IPS-NIHi7 (cell line): ENCODE data around the gene SLC7A10.

Experiments used
- DNase-seq: peaks from one replicate; pipeline ENCODE4 v3.0.0; 2012; ENCODE audit warnings: mixed read lengths; ENCODE audit errors: extremely low spot score

The SLC7A10 gene

DNA sequence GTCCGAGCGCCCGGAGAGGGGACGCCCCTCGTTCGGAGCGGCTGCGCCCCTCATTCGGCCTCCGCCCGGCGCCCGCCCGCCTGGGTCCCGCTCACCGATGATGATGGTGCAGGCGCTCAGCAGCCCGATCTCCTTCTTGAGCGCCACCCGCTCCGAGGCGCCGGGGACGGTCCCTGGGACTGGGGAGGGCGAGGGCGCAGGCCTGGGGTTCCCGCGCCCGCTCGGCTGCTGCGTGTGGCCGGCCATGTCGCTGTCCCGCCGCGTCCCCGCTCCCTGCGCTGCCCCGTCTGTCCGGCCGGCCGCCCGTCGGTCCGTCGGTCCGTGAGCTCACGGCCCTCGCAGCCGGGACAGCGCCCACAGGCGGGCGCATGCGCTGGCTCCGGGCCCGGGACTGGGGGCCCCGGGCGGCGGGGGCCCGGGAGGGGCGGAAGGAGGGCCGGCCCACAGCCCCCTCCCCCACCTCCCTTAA is at the start of gene SLC7A10:
SLC7A10 (minus strand) TSS at position 393 of the 469 bp plus-strand sequence; CDS start at position 246, 147 bp downstream.
- DNase-seq, result peak; percentile 62

DNA sequence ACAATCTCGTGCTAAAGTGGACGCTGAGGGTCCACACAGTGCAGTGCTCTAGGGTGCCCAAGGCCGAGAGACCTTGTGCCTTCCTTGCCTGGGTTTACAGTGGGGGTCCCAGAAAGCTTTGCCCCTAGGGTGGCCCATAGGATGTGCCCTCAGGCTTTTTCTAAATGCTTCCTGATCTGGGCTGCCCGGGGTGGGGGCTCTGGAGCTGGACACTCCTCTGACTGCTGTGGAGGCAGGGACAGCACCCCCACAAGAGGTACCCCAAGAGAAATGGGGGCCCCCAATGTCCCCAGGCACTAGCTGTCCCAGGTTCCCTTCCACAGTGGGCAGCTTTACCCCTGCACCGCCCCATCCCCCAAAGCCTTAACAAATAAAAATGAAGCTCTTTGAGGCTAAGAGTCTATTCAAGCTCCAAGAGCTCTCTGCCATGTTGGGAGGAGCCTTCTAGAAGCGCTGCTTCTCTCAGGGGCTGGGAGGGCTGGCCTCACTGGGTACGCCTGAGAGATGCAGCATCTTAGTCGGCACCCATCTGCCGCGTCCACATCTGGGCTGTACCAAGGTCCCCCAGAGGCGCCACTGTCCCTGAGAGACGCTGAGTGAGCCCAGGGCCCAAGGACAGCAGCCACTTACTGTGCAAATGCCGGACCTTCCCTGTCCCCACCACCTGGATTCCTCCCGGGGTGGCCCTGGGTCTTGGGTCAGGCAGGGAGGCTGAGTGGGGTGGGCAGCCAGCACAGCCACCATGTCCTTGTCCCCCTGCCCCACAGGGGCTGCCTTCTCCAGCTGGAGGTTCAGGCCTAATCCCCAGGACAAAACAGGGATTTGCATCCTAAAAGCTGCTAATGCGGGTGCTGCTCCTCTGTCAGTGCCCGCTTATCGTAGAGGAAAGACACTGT is 49.3 kb upstream of the SLC7A10 start:
- no peak for DNase-seq

DNA sequence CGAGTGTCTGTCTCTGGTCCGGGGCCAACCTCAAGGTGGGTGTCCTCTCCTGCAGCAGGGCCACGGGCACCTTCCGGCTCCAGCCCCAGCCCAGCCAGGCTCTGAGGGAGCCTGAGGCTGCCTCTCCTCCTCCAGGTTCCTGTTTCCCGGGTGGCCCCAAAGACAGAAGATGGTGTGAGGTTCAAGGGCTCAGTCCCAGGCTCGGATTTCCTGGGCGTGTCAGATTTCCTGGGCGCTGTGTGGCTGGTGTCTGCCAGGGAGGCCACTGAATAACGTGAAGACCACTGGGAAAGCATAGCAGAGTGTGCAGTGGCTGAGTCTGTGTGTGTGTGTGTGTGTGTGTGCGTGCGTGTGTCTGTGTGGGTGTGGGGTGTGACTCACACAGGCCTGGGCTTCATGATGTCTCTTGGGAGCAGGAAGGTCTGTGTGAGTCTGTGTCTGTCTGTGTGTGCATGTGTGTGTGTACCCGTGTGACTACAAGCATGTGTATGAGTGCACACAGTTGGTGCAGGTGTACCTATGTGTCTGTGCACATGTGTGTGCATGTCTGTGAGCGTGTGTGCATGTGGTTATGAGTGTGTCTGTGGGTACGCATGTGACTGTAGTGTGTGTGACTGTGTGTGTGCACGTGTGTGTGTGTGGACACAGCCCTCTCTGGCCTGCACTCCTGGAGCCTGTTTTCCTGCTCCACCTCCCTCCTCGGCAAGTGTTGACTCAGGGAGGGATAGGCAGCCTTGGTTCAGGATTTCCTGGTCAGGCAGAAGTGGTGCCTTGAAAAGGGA is 48.4 kb upstream of the SLC7A10 start:
- no peak for DNase-seq

DNA sequence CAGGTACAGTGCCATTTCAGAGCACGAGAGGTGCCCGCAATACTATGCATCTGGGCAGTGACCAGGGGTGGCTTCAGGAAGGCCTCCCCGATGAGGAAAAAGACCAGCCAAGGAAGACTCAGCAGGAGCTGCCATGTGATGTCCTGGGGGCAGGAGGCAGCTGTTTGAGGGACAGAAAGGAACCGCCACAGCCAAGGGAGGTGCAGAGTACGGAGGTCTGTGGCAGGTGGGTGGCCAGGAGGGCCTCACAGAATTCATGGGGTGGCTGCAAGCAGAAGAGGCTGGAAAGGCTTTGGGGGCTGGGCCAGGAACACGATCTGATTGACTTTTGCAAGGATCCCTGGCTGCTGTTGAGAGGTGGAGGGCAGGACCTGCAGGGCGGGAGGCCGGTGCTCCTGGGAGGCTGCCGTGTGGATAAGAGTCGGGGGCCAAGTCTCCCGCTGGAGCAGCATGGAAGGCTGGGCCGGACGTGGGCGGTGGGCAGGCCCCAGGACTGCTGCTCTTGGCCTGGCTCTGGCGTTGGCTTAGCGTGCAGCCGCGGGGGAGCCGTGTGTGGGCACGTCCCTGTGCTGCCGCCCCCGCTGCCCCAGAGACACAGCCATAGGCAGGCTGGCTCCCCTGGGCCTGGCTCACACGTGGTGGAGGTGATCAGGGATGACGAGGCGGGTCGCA is 47.6 kb upstream of the SLC7A10 start:
- no peak for DNase-seq

DNA sequence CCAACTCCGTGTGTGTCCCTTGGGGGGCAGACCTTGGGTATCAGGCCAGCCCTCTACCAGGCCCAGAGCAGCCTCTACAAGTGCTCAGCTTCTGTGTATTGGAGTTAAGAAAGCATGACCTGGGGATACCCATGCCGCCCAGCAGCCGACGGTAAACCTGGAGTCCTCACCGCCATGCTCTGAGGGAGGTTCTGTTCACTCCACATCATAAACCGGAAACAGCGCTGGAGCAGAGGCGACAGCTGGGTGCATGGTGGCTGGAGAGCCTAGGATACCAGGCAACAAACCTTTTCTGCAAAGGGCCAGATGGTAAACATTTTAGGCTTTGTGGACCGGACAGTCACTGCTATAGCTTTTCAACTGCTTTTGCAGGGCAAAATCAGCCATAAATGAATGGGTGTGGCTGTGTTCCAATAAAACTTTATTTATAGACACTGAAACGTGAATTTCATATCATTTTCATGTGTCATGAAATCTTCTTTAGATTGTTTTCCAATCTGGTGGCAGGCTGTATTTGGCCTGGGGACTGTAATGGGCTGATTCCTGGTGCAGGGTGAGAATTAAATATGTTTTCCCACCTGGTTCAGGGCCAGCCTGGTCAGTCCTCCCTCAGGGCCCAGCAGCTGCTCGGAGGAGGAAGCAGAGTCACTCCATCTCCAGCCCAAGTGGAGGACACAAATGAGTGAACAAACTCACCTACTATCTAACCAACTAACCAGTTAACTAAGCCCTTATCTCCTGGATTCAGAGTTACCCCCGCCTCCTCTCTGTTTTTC is 45.8 kb upstream of the SLC7A10 start:
- no peak for DNase-seq

DNA sequence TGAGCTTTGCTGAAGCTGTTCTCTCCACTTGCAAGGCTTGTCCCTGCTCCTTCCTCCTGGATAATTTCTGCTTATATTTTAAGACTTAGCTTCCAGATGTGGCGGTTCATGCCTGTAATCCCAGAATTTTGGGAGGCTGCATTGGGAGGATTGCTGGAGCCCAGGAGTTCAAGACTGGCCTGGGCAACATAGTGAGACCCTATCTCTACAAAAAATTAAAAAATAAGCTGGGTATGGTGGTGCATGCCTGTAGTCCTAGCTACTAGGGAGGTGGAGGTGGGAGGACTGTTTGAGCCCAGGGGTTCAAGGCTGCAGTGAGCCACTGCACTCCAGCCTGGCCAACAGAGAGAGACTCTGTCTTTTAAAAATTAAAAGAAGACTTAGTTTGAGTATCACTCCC is 45.1 kb upstream of the SLC7A10 start:
- no peak for DNase-seq

DNA sequence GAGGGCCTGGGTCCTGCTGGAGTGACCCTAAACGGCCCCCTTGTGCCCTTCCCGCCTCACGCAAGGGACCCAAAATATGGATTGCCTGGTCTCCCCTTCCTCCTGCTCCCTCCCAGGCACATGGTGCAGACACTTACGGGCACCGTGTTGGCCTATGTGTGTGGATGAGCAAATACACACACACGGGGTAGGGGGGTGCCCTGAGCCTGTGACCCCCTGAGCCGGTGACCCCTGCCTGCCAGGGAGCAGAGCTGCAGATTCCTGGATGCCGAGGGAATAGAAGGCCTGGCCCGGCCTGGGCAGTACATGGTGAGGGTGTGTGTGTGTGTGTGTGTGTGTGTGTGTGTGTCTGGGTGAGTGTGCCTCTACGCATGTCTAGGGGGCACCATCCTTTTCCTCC is 43.4 kb upstream of the SLC7A10 start:
- DNase-seq, result no peak

DNA sequence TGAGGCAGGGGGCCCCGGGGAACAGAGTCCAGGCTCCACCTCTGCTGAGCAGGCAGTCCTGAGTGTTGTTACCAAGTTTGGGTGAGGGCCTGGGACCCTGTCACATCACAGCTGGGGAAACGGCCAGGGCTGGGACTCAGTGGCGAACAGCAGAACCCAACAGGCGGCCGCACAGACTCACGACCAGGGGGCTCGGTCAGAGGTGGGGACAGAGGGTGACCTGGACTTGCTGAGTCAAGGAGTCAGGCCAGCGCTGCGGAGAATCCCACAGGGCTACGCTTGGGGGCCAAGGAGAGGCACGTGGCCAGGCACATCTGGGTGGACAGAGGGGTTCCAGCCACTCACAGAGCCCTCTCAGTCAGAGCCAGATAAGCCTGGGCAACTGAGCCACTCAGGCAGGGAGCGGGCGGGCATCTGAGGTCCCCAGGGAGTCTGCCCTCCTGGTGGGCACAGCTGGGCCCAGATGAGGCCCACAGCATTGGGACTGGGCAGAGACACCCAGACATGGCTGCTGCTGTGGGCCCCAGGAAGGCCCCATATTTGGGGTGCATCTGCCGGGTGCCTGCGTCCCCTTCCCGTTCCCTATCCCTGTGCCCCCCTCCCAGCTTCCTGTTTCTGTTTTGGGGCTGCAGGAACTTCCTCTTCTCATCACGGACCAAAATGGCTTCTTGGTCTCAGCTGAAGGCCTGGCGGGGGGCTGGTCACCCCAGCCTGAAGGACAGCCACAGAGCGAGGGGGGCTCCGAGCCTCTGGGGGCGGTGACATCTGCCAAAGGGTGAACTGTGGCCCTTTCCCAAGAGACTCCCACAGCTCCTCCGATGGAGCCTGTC is 42.7 kb upstream of the SLC7A10 start:
- no peak for DNase-seq

DNA sequence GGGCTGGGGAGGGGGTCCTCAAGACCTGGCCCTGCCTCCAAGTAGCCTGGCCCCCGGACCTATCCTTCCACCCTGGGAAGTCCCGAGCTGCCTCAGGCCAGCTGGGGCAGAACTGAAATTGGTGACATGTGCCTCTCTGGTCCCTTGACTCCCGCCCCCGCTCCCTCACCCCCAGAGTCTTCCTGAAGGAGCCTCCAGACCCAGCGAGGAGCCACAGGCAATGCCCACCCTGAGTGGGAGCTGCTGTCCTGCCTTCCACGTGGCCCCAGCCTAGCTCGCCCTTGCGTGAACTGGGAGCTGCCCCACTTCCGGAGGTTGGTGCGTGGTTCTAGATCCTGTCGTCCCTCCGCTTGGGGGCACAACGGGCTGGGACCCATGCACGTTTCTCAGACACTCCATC is 42.1 kb upstream of the SLC7A10 start:
- no peak for DNase-seq

DNA sequence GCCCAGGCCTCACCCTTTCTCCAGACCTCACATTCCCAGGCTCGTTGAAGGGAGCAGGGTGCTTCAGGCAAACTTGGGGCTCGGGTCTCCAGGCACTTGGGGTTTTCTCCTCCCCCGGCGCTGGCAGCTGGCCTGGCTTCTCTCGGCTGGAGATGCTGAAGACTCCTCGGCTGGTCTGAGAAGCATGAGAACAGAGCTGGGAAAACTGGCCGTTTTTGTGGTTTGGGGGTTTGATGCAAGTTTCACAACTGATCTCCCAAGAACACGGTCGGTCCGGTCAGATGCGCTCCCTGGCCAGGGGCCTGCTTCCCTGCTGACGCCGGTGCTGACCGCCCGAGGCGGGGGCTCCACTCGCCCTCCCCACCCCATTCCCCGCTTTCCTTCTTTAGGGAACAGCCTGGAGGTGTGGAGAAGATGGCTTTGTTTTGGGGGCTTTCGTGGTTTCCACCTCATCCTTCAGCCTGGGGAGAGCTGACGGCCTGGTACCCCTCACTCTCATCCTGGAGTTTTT is 41.4 kb upstream of the SLC7A10 start:
- no peak for DNase-seq

DNA sequence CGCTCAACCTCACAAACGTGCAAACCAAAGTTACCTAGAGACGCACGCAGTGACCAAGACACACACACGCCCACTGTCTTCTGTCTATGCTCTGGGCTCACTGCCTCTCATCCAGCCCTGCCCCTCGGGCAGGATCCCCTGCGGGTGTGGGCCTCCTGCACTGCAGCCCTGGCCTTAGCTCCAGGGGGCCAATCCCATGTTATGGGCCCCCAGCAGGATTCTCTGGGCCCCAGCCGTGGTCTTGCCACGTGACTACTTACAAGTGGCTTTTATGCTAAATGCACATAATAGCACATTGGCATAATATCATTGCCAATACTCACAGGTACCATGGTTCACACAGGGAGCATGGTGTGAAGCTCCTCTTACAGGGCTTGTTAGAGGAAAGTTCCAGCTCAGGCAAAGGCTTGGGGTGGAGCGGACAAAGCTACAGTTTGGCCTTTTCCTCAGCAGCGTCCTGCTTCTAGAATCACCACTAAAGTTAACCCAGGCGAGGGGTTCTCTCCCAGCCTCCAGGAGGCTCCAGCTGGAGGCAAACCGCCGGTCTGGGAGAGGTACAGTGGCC is 39.3 kb upstream of the SLC7A10 start:
- DNase-seq, result no peak

DNA sequence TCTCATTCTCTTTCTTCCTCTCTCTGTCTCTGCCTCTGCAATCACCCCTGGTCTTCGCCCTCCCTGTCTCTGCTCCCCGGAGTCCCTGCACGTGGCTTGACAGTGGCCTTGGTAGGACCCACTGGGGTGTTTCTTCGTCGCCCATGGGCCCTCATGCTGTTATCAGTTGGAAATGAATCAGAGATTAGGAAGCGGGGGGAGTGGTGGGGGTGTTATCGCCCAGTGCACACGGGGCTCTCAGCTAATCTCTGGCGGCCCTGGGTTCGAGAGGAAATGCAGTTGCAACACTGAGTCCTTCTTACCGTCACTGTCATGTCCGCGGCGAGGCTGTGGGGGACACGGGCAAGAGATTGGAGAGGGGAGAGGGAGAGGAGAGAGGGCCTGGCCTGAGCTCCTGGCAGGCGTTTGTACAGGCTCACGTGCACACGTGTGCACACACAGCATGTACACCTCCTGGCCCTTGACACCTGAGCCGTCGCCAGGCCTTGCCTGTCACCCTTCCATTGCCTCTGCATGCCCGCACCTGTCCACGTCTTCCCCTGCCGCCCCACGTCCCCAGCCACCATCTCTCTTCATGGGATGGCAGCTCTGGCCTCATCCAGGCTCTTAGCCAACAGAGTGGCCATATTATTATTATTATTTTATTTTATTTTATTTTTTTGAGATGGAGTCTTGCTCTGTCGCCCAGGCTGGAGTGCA is 37.8 kb upstream of the SLC7A10 start:
- no peak for DNase-seq

DNA sequence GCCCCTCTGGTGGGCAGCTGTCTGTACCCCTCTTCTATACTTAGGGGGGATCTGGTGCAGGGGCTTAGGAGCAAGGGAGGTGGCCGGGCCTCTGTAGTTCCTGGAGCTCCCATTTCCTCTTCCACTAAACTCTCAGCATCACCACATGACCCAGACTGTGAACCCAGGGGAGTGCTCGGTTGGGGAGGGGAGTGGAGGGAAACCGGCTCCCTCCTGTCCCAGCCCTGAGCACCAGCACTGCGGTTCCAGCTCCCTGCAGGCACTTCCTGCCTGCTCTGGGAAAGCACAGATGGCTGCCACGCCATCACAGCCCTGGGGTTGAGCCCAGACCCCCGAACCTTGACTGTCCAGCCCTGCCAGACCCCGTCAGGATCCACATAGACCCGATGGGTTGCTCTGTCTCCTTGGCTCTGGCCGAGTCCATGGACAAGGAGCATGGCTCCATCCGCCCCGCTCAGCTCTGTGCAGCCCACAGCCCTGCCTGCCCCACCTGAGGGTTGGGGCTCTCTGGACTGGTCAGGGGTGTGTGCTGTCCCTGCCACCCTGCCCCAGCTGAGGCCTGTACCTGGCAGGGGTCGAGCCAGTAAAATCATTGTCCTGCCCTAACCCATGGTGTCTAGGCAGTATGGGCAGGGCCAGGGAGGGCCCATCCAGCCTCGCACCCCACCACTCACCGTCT is 36.0 kb upstream of the SLC7A10 start:
- no peak for DNase-seq

DNA sequence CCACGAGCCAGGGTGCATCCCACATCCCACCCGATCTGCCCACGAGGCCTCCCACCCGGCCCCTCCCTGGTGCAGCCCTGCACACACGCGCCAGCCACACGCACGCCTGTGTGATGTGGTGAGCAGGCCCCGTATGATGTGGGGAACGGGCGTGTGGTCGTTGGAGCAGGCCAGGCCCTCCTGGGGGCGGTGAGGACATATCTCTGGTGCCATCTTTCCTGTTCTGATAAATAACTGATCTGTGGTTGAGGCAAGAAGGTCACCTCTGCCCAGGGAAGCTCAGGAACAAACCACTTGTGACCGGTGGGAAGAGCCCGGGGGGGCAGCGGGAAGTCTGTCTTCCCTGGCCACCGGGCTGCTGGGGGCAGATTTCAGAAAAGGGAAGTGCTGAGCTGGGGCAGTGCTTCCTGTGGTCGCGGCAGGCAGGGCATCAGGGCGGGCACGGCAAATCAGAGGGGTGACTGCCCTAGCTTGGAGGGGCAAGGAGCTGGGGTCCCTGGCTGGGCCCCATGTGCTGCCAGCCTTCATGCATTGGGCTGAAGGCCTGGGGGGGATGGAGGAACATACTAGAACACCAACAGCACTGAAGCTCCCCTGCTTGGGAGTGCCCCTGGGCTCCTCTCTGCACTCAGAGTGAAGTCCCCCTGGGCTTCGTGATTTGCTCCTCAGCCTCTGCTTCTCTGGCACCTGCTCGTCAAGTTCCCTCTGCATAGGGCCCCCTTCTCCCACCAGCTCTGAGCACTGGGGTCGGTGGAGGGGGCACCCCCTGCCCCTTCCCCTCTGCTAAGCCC is 35.2 kb upstream of the SLC7A10 start:
- no peak for DNase-seq

DNA sequence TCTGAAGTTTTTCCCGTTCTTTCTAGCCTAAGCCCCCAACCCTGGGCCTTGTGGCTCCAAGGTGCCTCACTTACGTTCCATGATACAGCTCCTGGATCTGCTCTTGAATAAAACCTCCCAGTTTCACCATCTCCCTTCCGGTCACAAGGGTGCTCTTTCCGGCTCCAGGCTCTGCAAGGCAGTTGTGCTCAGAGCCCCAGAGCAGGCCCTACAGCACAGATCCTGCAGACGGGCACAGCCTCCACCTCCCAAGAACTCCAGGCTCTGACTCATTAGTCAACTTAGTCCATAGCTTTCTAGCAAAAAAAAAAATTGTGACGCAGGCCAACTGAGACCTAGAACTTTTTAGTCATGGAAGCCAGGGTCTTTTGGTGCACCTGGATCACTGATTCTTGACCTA is 33.9 kb upstream of the SLC7A10 start:
- DNase-seq, result no peak

DNA sequence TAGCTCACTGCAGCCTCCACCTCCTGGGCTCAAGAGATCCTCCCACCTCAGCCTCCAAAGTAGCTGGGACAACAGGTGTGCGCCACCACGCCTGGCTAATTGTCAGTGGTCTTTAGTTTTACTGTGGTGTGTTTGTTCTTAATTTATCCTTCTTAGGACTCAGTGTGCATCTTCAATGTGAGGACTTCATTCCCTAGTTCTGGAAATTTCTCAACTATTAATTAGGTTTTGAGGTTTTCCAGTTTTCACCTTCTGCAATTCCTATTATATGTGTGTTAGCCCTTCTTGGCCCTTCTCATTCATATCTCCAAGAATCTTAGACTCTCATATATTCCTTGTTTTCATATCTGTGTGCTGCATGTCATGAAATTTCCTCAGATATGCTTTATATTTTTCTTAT is 32.2 kb upstream of the SLC7A10 start:
- no peak for DNase-seq

DNA sequence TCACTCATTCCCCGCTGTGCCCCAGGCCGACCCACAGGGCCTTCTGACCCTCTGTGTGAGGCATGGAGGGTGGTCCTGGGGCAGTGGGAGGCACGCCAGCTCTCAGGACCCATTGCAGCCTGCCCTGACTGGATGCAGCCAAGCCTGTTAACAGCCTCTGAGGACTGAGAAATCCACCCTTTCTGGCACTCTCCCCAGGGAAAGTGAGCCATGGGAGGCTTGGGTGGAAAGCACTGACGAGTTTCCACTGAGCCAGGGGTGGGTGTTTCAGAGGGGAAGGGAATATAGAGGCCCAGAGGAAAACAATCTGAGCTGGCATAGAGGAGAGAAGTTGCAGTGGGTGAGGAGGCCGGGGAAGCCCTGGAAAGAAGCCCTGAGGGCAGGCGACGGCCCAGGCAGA is 30.6 kb upstream of the SLC7A10 start:
- DNase-seq, result no peak

DNA sequence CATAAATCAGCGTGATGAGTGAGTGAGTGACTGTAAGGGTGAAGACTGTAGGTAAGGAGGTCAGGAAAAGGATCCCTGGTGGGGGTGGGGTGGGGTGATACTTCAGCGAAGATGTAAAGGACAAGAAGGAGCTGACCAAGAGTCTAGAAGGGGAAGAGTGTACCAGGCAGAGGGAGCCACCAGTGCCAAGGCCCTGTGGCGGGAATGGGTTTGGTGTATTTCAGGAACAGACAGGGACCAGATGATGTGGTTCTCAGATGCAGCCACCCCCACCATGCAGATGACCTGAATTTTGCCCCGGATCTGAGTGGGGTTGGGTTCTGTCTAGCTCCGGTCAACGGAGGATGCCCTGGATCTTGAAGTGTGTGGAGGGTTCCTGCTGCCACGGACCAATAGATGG is 30.1 kb upstream of the SLC7A10 start:
- DNase-seq, result no peak
